IPS DF 6.9 (cell line): ENCODE data around the gene TSPAN15.
"Not testable (repeated sequence)": the region's sequence is repeated elsewhere in the genome, so short reads cannot be mapped to it uniquely, and the experiment has no call there.

ENCODE experiments used
- DNase-seq: peaks from one replicate; pipeline ENCODE4 v3.0.0-alpha.2; 2013; ENCODE audit warnings: low read depth, low spot score
- H3K27ac ChIP-seq: one replicate; pipeline ENCODE4 v1.5.1; 2013; ENCODE audit warnings: low read length, control low read depth
- H3K27me3 ChIP-seq: 2 replicates; pipeline ENCODE4 v1.6.1; 2013; ENCODE audit warnings: mild to moderate bottlenecking, low read length; ENCODE audit not compliant: control insufficient read depth, insufficient read depth
- H3K36me3 ChIP-seq: 2 replicates; pipeline ENCODE4 v1.6.1; 2013; ENCODE audit warnings: low read length; ENCODE audit not compliant: control insufficient read depth, insufficient read depth
- H3K4me1 ChIP-seq: 2 replicates; pipeline ENCODE4 v1.6.1; 2013; ENCODE audit warnings: low read length; ENCODE audit not compliant: control insufficient read depth, insufficient read depth
- H3K4me3 ChIP-seq: 2 replicates; pipeline ENCODE4 v1.5.1; 2013; ENCODE audit warnings: mild to moderate bottlenecking, low read length
- H3K9me3 ChIP-seq: 2 replicates; pipeline ENCODE4 v1.6.1; 2013; ENCODE audit warnings: low read length, inconsistent platforms; ENCODE audit not compliant: control insufficient read depth, insufficient read depth
- WGBS: extraction: QIAGEN DNeasy Blood & Tissue Kit; methylation state at CpG from one replicate; pipeline ENCODE4 v1.1.7; 2013; ENCODE audit warnings: mixed read lengths, missing lambda C conversion rate; ENCODE audit not compliant: insufficient read length, insufficient coverage; 5-methylcytosine and 5-hydroxymethylcytosine counted together

The TSPAN15 gene

GRCh38 chr10:69515699-69516259, 64.5 kb downstream of the TSPAN15 start:
- H3K27ac ChIP-seq = no peak overlapping the region
- peak; percentile 71 for DNase-seq
- no peaks in the 10 kb centered on the region for H3K36me3 ChIP-seq
- no CpG with 5 or more reads among the region's 11 CpGs for WGBS
- no peaks in the 10 kb centered on the region; the same call in 1 of the 2 replicates for H3K4me1 ChIP-seq
- H3K9me3 ChIP-seq = no peaks in the 10 kb centered on the region
- no peak overlapping the region for H3K4me3 ChIP-seq
- H3K27me3 ChIP-seq = no peaks in the 10 kb centered on the region

DNA sequence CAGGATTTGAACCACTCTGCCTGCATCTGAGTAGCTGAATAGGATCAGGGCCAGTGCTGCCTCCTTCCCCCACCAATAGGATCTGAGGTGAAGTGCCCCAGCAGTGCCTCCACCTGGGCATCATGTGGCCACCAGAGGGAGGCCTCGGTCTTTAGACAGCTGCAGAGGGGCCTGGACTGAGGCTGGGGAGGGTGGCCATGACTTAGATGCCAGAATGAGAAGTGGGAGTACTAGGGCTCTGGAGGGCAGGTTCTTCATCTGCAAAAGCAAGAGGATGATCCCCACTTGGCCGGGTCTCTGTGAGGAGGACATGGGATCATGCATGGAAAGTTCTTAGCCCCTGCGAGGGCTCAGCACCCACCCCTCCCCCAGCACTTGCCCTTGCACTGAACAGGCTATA, 65.1 kb downstream of the TSPAN15 start:
- DNase-seq = peak; percentile 52

DNA sequence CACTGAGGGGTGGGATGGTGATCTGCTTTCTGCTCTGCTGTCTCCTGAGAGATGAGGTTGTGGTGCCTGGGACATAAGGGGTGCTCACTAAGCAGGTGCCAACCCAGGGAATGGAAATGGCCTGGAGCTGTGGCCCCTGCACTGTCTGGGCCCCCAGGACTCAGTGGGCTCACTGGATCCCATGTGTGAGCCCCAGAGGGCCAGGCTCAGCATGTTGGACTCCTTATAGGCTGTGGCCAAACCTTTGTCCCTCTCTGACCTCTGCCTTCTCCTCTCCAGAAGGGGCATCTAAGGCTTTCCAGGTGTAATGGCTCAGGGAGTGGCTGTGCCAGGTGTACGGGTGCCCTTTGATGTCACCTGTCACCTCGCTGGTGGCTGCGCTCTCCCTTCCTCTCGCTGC, 65.5 kb downstream of the TSPAN15 start:
- Histone ChIP-seq H3K27ac (no peak overlapping the region), H3K27me3 (no peaks in the 10 kb centered on the region), H3K9me3 (no peaks in the 10 kb centered on the region), H3K4me1 (no peaks in the 10 kb centered on the region; the same call in 1 of the 2 replicates), H3K4me3 (no peak overlapping the region), H3K36me3 (no peaks in the 10 kb centered on the region)
- WGBS = no CpG with 5 or more reads among the region's 4 CpGs
- DNase-seq = no peak

More for the DNA sequence above, 65.1 kb downstream of the TSPAN15 start:
- no peaks in the 10 kb centered on the region for H3K27me3 ChIP-seq
- H3K36me3 ChIP-seq = no peaks in the 10 kb centered on the region
- no peak overlapping the region for H3K27ac ChIP-seq
- no peak overlapping the region for H3K4me3 ChIP-seq
- H3K4me1 ChIP-seq = no peaks in the 10 kb centered on the region; the same call in 1 of the 2 replicates
- no peaks in the 10 kb centered on the region for H3K9me3 ChIP-seq
- WGBS = no CpG with 5 or more reads among the region's 3 CpGs

DNA sequence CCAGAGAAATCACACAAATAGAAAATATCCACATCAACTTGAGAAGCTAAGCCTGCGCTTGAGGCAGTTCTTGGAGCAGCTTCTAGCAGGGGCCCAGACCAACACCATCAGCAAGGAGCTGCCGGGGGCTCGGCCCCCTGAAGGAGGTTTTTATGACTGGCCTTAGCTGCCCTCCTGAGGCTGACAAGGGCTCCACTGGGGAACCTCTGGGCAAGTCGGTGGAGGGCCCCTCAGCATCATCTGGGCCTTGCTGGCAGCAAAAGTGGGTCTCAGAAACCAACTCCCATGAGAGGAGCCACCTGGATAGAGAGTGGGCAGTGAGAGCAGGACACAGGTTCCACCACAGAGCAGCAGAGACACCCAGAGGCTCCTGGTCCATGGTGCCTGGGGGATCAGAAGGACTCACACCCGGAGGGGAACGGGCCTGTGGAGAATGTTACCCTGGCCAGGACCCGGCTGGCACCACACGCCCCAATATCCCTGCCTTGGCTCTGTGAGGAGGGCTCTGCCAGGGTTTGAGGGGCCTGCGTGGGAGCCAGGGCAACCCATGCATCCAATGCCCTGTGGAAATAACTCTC, 66.1 kb downstream of the TSPAN15 start:
- no peaks in the 10 kb centered on the region for H3K27me3 ChIP-seq
- WGBS = no CpG with 5 or more reads among the region's 9 CpGs
- no peak for DNase-seq
- no peaks in the 10 kb centered on the region; the same call in 1 of the 2 replicates for H3K4me1 ChIP-seq
- no peak overlapping the region for H3K27ac ChIP-seq
- no peaks in the 10 kb centered on the region for H3K36me3 ChIP-seq
- H3K9me3 ChIP-seq = no peaks in the 10 kb centered on the region
- H3K4me3 ChIP-seq = no peak overlapping the region

DNA sequence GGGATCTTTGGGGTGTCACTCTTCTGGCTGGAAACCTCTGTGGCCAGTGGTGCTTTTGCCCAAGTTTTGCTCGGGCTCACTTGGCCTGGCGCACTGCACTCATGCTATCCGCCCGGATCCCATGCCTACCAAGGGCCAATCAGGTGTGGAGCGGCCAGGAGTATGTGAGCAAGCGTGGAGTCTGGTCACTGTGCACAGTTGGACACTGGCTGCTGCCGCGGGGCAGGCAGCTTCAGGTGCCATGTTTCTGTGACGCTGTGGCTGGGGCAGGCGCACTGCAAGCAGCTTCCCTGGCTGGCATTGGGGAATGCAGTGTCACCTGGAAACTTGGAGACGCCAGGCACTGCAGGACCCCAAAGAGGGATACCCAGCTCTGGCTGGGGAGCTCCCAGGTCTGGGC, 76.7 kb downstream of the TSPAN15 start:
- H3K27me3 ChIP-seq = no peaks in the 10 kb centered on the region
- H3K4me3 ChIP-seq = no peak overlapping the region
- H3K4me1 ChIP-seq = no peaks in the 10 kb centered on the region
- DNase-seq = no peak
- no CpG with 5 or more reads among the region's 11 CpGs for WGBS
- H3K9me3 ChIP-seq = no peaks in the 10 kb centered on the region
- H3K36me3 ChIP-seq = no peaks in the 10 kb centered on the region
- H3K27ac ChIP-seq = no peak overlapping the region

GRCh38 chr10:69533658-69534057, 82.4 kb downstream of the TSPAN15 start:
- Histone ChIP-seq H3K4me1 (no peaks in the 10 kb centered on the region), H3K27me3 (no peaks in the 10 kb centered on the region), H3K4me3 (no peak overlapping the region), H3K27ac (no peak overlapping the region), H3K36me3 (no peaks in the 10 kb centered on the region), H3K9me3 (no peaks in the 10 kb centered on the region)
- no CpG with 5 or more reads among the region's 3 CpGs for WGBS
- no peak for DNase-seq

GRCh38 chr10:69536521-69536920, 85.3 kb downstream of the TSPAN15 start:
- H3K27me3 ChIP-seq, H3K27ac ChIP-seq, DNase-seq, H3K4me3 ChIP-seq, H3K36me3 ChIP-seq, H3K9me3 ChIP-seq, H3K4me1 ChIP-seq: not testable (repeated sequence)
- no CpG with 5 or more reads among the region's 11 CpGs for WGBS

GRCh38 chr10:69537449-69537848, 86.2 kb downstream of the TSPAN15 start:
- no peaks in the 10 kb centered on the region for H3K4me1 ChIP-seq
- WGBS = no CpG with 5 or more reads among the region's 6 CpGs
- H3K36me3 ChIP-seq = no peaks in the 10 kb centered on the region
- no peak overlapping the region for H3K27ac ChIP-seq
- H3K27me3 ChIP-seq = no peaks in the 10 kb centered on the region
- no peak overlapping the region for H3K4me3 ChIP-seq
- DNase-seq = no peak
- H3K9me3 ChIP-seq = no peaks in the 10 kb centered on the region; the same call in 1 of the 2 replicates

DNA sequence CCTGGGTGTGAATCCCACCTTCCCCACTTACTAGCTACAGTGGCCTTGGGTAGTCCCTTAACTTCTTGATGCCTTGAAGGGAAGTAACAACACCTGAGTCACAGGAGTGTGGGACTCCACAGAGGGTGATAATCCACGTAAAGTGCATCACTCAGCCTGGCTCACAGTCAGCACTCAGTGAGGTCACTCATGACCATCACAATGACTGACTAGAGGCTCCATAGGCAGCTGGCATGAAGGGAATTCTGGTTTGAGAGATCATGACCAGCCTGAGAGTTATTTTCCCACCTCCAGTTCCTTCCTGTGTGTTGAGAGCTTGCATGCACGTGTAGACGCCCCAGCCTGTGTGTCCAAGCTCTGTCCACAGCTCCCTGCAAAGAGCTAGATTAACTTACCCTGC, 87.2 kb downstream of the TSPAN15 start:
- Histone ChIP-seq H3K36me3 (no peaks in the 10 kb centered on the region), H3K4me3 (no peak overlapping the region), H3K27ac (no peak overlapping the region), H3K9me3 (no peaks in the 10 kb centered on the region; the same call in 1 of the 2 replicates), H3K4me1 (no peaks in the 10 kb centered on the region), H3K27me3 (no peaks in the 10 kb centered on the region)
- no peak for DNase-seq
- WGBS = no CpG with 5 or more reads among the region's 3 CpGs

- Histone ChIP-seq H3K27me3 (no peaks in the 10 kb centered on the region), H3K9me3 (no peaks in the 10 kb centered on the region; the same call in 1 of the 2 replicates), H3K4me3 (no peak overlapping the region), H3K36me3 (no peaks in the 10 kb centered on the region), H3K4me1 (no peaks in the 10 kb centered on the region), H3K27ac (no peak overlapping the region)
- no peak for DNase-seq
- no CpG with 5 or more reads among the region's 2 CpGs for WGBS
These were observed 90.2 kb downstream of the TSPAN15 start for GRCh38 chr10:69541463-69541862.

DNA sequence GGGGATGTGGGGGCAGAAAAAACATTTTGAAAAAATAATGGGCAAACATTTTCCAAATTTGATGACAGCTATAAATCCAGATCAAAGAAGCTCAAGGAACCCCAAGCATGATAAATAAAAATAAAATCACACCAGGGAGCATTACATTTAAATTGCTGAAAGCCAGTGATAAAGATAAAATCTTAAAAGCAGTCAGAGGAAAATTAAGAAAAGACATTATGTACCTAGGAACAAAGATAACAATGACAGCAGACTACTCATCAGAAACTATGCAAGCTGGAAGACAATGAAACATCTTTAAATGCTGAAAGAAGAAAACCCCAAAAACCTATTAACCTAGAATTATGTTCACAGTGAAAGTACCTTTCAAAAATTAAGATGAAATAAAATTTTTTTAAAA, 98.7 kb downstream of the TSPAN15 start:
- no peak overlapping the region for H3K27ac ChIP-seq
- peaks cover 2% of the 10 kb centered on the region; the same call in 1 of the 2 replicates for H3K9me3 ChIP-seq
- no peak for DNase-seq
- H3K4me3 ChIP-seq = no peak overlapping the region
- H3K4me1 ChIP-seq = peaks cover 3% of the 10 kb centered on the region; the same call in 1 of the 2 replicates
- no peaks in the 10 kb centered on the region for H3K36me3 ChIP-seq
- H3K27me3 ChIP-seq = no peaks in the 10 kb centered on the region
